CD4-positive, alpha-beta T cell (primary cell): ENCODE results near the gene PIERCE2. TPM values are rescaled to one million over a fixed set of nuclear protein-coding genes. Genes with fewer than 3 reads are reported as not detected.
A peak's percentile ranks its signal among the peaks of the same experiment; 100 is the strongest.
"Not testable (repeated sequence)": the region's sequence is repeated elsewhere in the genome, so short reads cannot be mapped to it uniquely, and the experiment has no call there.

ENCODE experiments used
- ATAC-seq: fragments of 200-7000 bp; cut with Tn5 transposase; one replicate; pipeline ENCODE4 v1.10.0; 2022; ENCODE audit warnings: mild to moderate bottlenecking; ENCODE audit not compliant: poor library complexity
- CTCF ChIA-PET: fragments of 350-600 bp; sonication (Branson Sonifier 250); formaldehyde crosslinking; loops from one replicate; lab custom pipeline; 2021; ENCODE audit warnings: antibody characterized with exemption, inconsistent platforms; lab: Charles Lee
- POLR2A ChIA-PET: fragments of 350-600 bp; sonication (Branson Sonifier 250); formaldehyde crosslinking; loops from one replicate; lab custom pipeline; 2021; ENCODE audit warnings: antibody characterized with exemption, inconsistent platforms; lab: Charles Lee
- DNase-seq, 14 experiments: peaks; one replicate each; pipeline ENCODE4 v3.0.0-alpha.2; 2013 to 2020; ENCODE audit warnings: mixed read lengths in 2 of 14
- H3K27ac ChIP-seq, 2 donors: one replicate each; pipeline versions ENCODE4 v1.5.1 to v1.7.0; 2013; ENCODE audit warnings: low read length in 2 of 2, low read depth in 1 of 2, mild to moderate bottlenecking in 1 of 2
- H3K27me3 ChIP-seq, 2 experiments: 1 replicate in 1 of 2; 2 replicates in 1 of 2; pipeline versions ENCODE4 v1.6.1 to v1.7.0; 2013; ENCODE audit warnings: low read length in 2 of 2, control low read depth in 1 of 2, mild to moderate bottlenecking in 1 of 2, moderate library complexity in 1 of 2; ENCODE audit not compliant: insufficient read depth in 2 of 2, control insufficient read depth in 1 of 2
- H3K36me3 ChIP-seq: one replicate; pipeline ENCODE4 v1.6.1; 2013; ENCODE audit warnings: low read length, control low read depth; ENCODE audit not compliant: insufficient read depth
- H3K4me1 ChIP-seq: one replicate; pipeline ENCODE4 v1.6.1; 2013; ENCODE audit warnings: low read length, control low read depth; ENCODE audit not compliant: insufficient read depth
- H3K4me3 ChIP-seq: one replicate; pipeline ENCODE4 v1.5.1; 2013; ENCODE audit warnings: mild to moderate bottlenecking, low read length, moderate library complexity
- H3K9me3 ChIP-seq, 2 experiments: 1 replicate in 1 of 2; 2 replicates in 1 of 2; pipeline versions ENCODE4 v1.6.1 to v1.7.0; 2013; ENCODE audit warnings: low read length in 2 of 2, mild to moderate bottlenecking in 2 of 2, control low read depth in 1 of 2, moderate library complexity in 1 of 2; ENCODE audit not compliant: control insufficient read depth in 1 of 2, insufficient read depth in 1 of 2
- H3K27ac Mint-ChIP-seq: one replicate; pipeline ENCODE4 v1.8.0; 2020; ENCODE audit warnings: mixed read lengths
- H3K27me3 Mint-ChIP-seq: one replicate; pipeline ENCODE4 v1.8.0; 2021; ENCODE audit warnings: mixed read lengths
- H3K36me3 Mint-ChIP-seq: one replicate; pipeline ENCODE4 v1.8.0; 2021; ENCODE audit warnings: low read depth, mixed read lengths
- H3K4me1 Mint-ChIP-seq: one replicate; pipeline ENCODE4 v1.8.0; 2021; ENCODE audit warnings: low read depth, mixed read lengths
- H3K4me3 Mint-ChIP-seq: one replicate; pipeline ENCODE4 v1.8.0; 2020; ENCODE audit warnings: mild to moderate bottlenecking, mixed read lengths
- H3K9me3 Mint-ChIP-seq: one replicate; pipeline ENCODE4 v1.8.0; 2020; ENCODE audit warnings: mixed read lengths
- intact Hi-C, 2 experiments: fragments of 100-400 bp; cut with DNase I in 1 of 2; cut with micrococcal nuclease in 1 of 2; formaldehyde crosslinking; loops; one replicate each; pipeline versions ENCODE4 v1.15.1 to v1.9.0; 2023 to 2025; cut with DNase I, micrococcal nuclease
- total RNA-seq, 174 experiments: library from RNA in 2 of 174; stranded (reverse) in 2 of 174; gene quantifications; one replicate each; pipeline ENCODE4 v1.2.3 and lab custom pipeline; 2021 to 2026
- TF ChIP-seq, protein P1 (sequence below): fragments of 200-600 bp; IDR thresholded peaks from one replicate; pipeline ENCODE4 v1.8.0; 2022; ENCODE audit warnings: antibody characterized with exemption, mild to moderate bottlenecking

Gene PIERCE2
- total RNA-seq, 2 experiments from 2014 or later = not detected

- H3K27ac Mint-ChIP-seq = no peak overlapping the region
- ATAC-seq (no peak), DNase-seq (no peak)
- no peaks in the 10 kb centered on the region for H3K9me3 ChIP-seq
- H3K36me3 Mint-ChIP-seq = no peaks in the 10 kb centered on the region
- H3K4me1 ChIP-seq = no peaks in the 10 kb centered on the region
- TF ChIP-seq, protein P1, sequence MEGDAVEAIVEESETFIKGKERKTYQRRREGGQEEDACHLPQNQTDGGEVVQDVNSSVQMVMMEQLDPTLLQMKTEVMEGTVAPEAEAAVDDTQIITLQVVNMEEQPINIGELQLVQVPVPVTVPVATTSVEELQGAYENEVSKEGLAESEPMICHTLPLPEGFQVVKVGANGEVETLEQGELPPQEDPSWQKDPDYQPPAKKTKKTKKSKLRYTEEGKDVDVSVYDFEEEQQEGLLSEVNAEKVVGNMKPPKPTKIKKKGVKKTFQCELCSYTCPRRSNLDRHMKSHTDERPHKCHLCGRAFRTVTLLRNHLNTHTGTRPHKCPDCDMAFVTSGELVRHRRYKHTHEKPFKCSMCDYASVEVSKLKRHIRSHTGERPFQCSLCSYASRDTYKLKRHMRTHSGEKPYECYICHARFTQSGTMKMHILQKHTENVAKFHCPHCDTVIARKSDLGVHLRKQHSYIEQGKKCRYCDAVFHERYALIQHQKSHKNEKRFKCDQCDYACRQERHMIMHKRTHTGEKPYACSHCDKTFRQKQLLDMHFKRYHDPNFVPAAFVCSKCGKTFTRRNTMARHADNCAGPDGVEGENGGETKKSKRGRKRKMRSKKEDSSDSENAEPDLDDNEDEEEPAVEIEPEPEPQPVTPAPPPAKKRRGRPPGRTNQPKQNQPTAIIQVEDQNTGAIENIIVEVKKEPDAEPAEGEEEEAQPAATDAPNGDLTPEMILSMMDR = no peak
- H3K4me3 Mint-ChIP-seq = no peak overlapping the region
- no peak overlapping the region for H3K4me3 ChIP-seq
- no peaks in the 10 kb centered on the region for H3K27me3 ChIP-seq
- H3K4me1 Mint-ChIP-seq = no peaks in the 10 kb centered on the region
- POLR2A ChIA-PET = no interaction called here
- intact Hi-C loops = no loop called here
- H3K36me3 ChIP-seq = no peaks in the 10 kb centered on the region
- H3K27me3 Mint-ChIP-seq = no peaks in the 10 kb centered on the region
- no peak overlapping the region for H3K27ac ChIP-seq
- H3K9me3 Mint-ChIP-seq = no peaks in the 10 kb centered on the region
- CTCF ChIA-PET = interaction anchor here (0.9 to 1.9 kb wide), 2 partner anchors 10 to 12 kb away, joined by 3 to 7 read pairs; partner anchors contain the start of genes CCPG1 and PIERCE2
Measured at GRCh38 chr15:55420171-55420866, 12.0 kb downstream of the PIERCE2 start.

- H3K27me3 Mint-ChIP-seq = no peaks in the 10 kb centered on the region
- Histone ChIP-seq H3K36me3 (no peaks in the 10 kb centered on the region), H3K9me3 (no peaks in the 10 kb centered on the region), H3K4me3 (no peak overlapping the region), H3K27ac (no peak overlapping the region), H3K27me3 (no peaks in the 10 kb centered on the region), H3K4me1 (no peaks in the 10 kb centered on the region)
- no peaks in the 10 kb centered on the region for H3K36me3 Mint-ChIP-seq
- H3K4me3 Mint-ChIP-seq = no peak overlapping the region
- intact Hi-C loops = no loop called here
- no peak overlapping the region for H3K27ac Mint-ChIP-seq
- CTCF ChIA-PET = interaction anchor here (1.4 kb wide), 1 partner anchor 14 kb away, joined by 4 read pairs; the partner anchor contains the start of genes CCPG1 and PIERCE2
- no peaks in the 10 kb centered on the region for H3K9me3 Mint-ChIP-seq
- POLR2A ChIA-PET = no interaction called here
- ATAC-seq (no peak), DNase-seq (no peak)
- no peaks in the 10 kb centered on the region for H3K4me1 Mint-ChIP-seq
- TF ChIP-seq, protein P1 = no peak
Measured at GRCh38 chr15:55422089-55422488, 13.8 kb downstream of the PIERCE2 start.

DNA sequence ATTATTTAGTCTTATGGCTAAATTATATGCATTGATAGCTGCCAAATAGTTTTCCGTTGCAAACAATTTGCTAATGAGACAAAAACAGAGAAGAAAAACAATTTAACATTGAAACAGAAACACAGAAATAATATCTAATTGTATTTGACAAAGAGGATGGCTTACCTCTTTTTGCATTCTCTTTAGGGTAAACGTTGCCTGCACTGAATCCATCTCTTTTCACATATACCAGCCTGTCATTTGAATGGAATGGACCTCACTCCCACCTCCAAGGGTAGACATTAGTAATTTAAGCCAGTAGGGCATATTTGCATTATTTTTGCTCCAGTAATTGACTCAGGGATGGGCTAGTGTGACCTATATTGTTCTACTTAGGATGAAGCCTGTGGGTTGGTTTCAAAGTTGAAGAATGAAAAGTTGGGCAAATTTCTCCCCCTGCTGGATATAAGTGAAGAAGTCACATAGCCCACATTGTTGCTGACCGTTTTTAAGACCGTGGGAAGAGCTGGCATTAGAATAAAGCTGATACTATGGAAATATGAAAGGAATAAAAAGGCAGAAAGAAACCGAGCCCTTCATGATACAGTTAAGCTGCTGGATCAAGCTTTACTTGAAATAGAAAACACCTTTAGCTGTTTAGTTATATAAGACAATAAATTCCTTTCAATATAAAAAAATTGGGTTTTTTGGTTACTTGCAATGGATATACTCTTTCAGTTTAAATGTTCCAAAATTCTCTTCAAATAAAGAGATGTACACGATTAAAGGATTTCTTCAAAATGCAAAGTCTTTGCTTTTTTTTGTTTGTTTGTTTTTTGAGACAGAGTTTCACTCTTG, 26.9 kb downstream of the PIERCE2 start:
- no peaks in the 10 kb centered on the region for H3K4me1 ChIP-seq
- no peaks in the 10 kb centered on the region for H3K9me3 ChIP-seq
- CTCF ChIA-PET = interaction anchor here (1.0 to 2.4 kb wide), 2 partner anchors 27 to 167 kb away, joined by 3 to 23 read pairs; partner anchors contain the start of genes CCPG1 and PIERCE2
- TF ChIP-seq, protein P1 = peak; percentile 67
- H3K4me3 ChIP-seq = no peak overlapping the region
- intact Hi-C loops = loop anchor here (1.0 to 10.0 kb wide), 3 partner anchors 217 to 1470 kb away; no protein-coding TSS in a partner anchor
- no peak overlapping the region for H3K27ac Mint-ChIP-seq
- H3K36me3 ChIP-seq = no peaks in the 10 kb centered on the region
- DNase-seq = peak in 4 of 14 experiments; percentile 19 to 66 (median 55)
- H3K27me3 ChIP-seq = no peaks in the 10 kb centered on the region
- no peak overlapping the region for H3K27ac ChIP-seq
- ATAC-seq = peak; percentile 62
- no peaks in the 10 kb centered on the region for H3K36me3 Mint-ChIP-seq
- POLR2A ChIA-PET = interaction anchor here (2.0 kb wide), 2 partner anchors 27 to 238 kb away, joined by 8 to 9 read pairs; partner anchors contain the start of genes CCPG1, PIERCE2 and RSL24D1
- no peaks in the 10 kb centered on the region for H3K27me3 Mint-ChIP-seq
- no peaks in the 10 kb centered on the region for H3K9me3 Mint-ChIP-seq
- H3K4me1 Mint-ChIP-seq = no peaks in the 10 kb centered on the region
- H3K4me3 Mint-ChIP-seq = no peak overlapping the region

- H3K9me3 ChIP-seq = peaks cover 0 to 24% of the 10 kb centered on the region in 2 experiments
- CTCF ChIA-PET, H3K36me3 ChIP-seq, H3K27me3 Mint-ChIP-seq, H3K4me1 ChIP-seq, H3K4me3 Mint-ChIP-seq, H3K4me1 Mint-ChIP-seq, H3K9me3 Mint-ChIP-seq, POLR2A ChIA-PET, H3K27me3 ChIP-seq, ATAC-seq, intact Hi-C loops, H3K27ac Mint-ChIP-seq, H3K36me3 Mint-ChIP-seq, H3K4me3 ChIP-seq, DNase-seq, H3K27ac ChIP-seq: not testable (repeated sequence)
Measured at GRCh38 chr15:55443141-55443540, 34.8 kb downstream of the PIERCE2 start.

DNA sequence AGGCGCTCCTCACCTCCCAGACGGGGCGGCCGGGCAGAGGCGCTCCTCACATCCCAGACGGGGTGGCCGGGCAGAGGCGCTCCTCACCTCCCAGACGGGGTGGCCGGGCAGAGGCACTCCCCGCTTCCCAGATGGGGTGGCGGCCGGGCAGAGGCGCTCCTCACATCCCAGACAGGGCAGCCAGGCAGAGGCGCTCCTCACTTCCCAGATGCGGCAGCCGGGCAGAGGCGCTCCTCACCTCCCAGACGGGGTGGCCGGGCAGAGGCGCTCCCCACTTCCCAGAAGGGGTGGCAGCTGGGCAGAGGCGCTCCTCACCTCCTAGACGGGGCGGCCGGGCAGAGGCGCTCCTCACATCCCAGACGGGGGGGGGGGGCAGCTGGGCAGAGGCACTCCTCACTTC, 37.6 kb downstream of the PIERCE2 start:
- H3K4me3 ChIP-seq, H3K4me1 ChIP-seq, H3K27me3 Mint-ChIP-seq, H3K36me3 Mint-ChIP-seq, H3K4me1 Mint-ChIP-seq, H3K27ac ChIP-seq, intact Hi-C loops, DNase-seq, H3K9me3 Mint-ChIP-seq, H3K4me3 Mint-ChIP-seq, H3K27ac Mint-ChIP-seq, H3K27me3 ChIP-seq, POLR2A ChIA-PET, H3K36me3 ChIP-seq, ATAC-seq, CTCF ChIA-PET: not testable (repeated sequence)
- peaks cover 0 to 24% of the 10 kb centered on the region in 2 experiments for H3K9me3 ChIP-seq
